SH-SY5Y (cell line): ENCODE data around the gene SLC8A2.

Experiments
- GATA2 ChIP-seq: IDR thresholded peaks from 2 replicates; pipeline ENCODE4 v1.6.1; 2011; ENCODE audit warnings: mild to moderate bottlenecking, low read depth, low read length
- GATA3 ChIP-seq: IDR thresholded peaks from 2 replicates; pipeline ENCODE4 v1.6.1; 2011; ENCODE audit warnings: low read depth, mild to moderate bottlenecking, low read length, moderate library complexity

GRCh38 chr19:47445937-47446402, 25.7 kb downstream of the SLC8A2 start:
- TF ChIP-seq GATA2 (no peak), GATA3 (no peak)
